Glomerular endothelial cell (primary cell): ENCODE results near the gene CCDC201. TPM values are rescaled to one million over a fixed set of nuclear protein-coding genes. Genes with fewer than 3 reads are reported as not detected.
A peak's percentile ranks its signal among the peaks of the same experiment; 100 is the strongest.

Experiments used
- DNase-seq: peaks from one replicate; pipeline ENCODE4 v3.0.0-alpha.2; 2011; ENCODE audit warnings: low read depth, low spot score; ENCODE audit errors: extremely low read depth
- total RNA-seq: library from RNA; depleted of rRNA; stranded (reverse); fragments of >200 nt; gene quantifications from 2 replicates; pipeline ENCODE4 v1.2.3, GENCODE V29; 2015

Gene CCDC201
- total RNA-seq, 1 donor from 2014 or later, result not detected

GRCh38 chr7:45893996-45894664, 21.2 kb upstream of the CCDC201 start:
- no peak for DNase-seq

GRCh38 chr7:45893374-45893995, 20.6 kb upstream of the CCDC201 start:
- no peak for DNase-seq

- no peak for DNase-seq
Measured at GRCh38 chr7:45892407-45893035, 19.6 kb upstream of the CCDC201 start.

GRCh38 chr7:45891462-45892402, 18.9 kb upstream of the CCDC201 start:
- DNase-seq, result no peak

GRCh38 chr7:45890902-45891461, 18.1 kb upstream of the CCDC201 start:
- DNase-seq, result no peak

- DNase-seq, result no peak
Measured at GRCh38 chr7:45890125-45890901, 17.4 kb upstream of the CCDC201 start.

GRCh38 chr7:45889367-45890067, 16.6 kb upstream of the CCDC201 start:
- peak; percentile 81 for DNase-seq

- no peak for DNase-seq
Measured at GRCh38 chr7:45888993-45889366, 16.1 kb upstream of the CCDC201 start.

- no peak for DNase-seq
Measured at GRCh38 chr7:45888185-45888992, 15.5 kb upstream of the CCDC201 start, which contains the start of gene IGFBP1. Gene IGFBP1, plus strand, starts transcription at chr7:45888488. Its CDS starts 165 bp downstream, at chr7:45888653.

GRCh38 chr7:45886931-45887667, 14.2 kb upstream of the CCDC201 start:
- DNase-seq, result no peak

GRCh38 chr7:45885264-45885882, 12.5 kb upstream of the CCDC201 start:
- DNase-seq, result no peak

GRCh38 chr7:45884136-45884535, 11.3 kb upstream of the CCDC201 start:
- no peak for DNase-seq

GRCh38 chr7:45882465-45882810, 9.6 kb upstream of the CCDC201 start:
- no peak for DNase-seq

GRCh38 chr7:45881759-45882464, 9.0 kb upstream of the CCDC201 start:
- DNase-seq, result no peak

- no peak for DNase-seq
Measured at GRCh38 chr7:45881280-45881758, 8.4 kb upstream of the CCDC201 start.

GRCh38 chr7:45880433-45880860, 7.6 kb upstream of the CCDC201 start:
- DNase-seq, result no peak
